Gastrocnemius medialis (tissue), 4 donors: ENCODE measurements around the gene DDX3X.
A peak's percentile ranks its signal among the peaks of the same experiment; 100 is the strongest.

Source experiments
- POLR2A ChIP-seq, 2 donors: fragments of 450-650 bp; IDR thresholded peaks; one replicate each; pipeline ENCODE4 v1.6.1; 2017; ENCODE audit warnings: antibody characterized with exemption in 2 of 2, mild to moderate bottlenecking in 2 of 2, moderate library complexity in 2 of 2
- TF ChIP-seq, protein P1 (sequence below), 5 experiments: fragments of 450-650 bp in 3 of 5; fragments of 200-600 bp in 2 of 5; sonication (generic) in 2 of 5; IDR thresholded peaks in 4 of 5; conservative IDR thresholded peaks in 1 of 5; 1 replicate in 4 of 5; 2 replicates in 1 of 5; pipeline ENCODE4 v1.5.1; 2016 to 2019; ENCODE audit warnings: antibody characterized with exemption in 5 of 5, mild to moderate bottlenecking in 3 of 5, moderate library complexity in 3 of 5

DNA sequence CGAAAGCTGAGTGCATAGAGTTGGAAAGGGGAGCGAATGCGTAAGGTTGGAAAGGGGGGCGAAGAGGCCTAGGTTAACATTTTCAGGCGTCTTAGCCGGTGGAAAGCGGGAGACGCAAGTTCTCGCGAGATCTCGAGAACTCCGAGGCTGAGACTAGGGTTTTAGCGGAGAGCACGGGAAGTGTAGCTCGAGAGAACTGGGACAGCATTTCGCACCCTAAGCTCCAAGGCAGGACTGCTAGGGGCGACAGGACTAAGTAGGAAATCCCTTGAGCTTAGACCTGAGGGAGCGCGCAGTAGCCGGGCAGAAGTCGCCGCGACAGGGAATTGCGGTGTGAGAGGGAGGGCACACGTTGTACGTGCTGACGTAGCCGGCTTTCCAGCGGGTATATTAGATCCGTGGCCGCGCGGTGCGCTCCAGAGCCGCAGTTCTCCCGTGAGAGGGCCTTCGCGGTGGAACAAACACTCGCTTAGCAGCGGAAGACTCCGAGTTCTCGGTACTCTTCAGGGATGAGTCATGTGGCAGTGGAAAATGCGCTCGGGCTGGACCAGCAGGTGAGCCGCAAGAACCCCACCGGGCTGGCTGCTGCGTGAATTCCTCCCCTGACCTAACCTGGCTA lies at the start of gene DDX3X:
- TF ChIP-seq, protein P1, sequence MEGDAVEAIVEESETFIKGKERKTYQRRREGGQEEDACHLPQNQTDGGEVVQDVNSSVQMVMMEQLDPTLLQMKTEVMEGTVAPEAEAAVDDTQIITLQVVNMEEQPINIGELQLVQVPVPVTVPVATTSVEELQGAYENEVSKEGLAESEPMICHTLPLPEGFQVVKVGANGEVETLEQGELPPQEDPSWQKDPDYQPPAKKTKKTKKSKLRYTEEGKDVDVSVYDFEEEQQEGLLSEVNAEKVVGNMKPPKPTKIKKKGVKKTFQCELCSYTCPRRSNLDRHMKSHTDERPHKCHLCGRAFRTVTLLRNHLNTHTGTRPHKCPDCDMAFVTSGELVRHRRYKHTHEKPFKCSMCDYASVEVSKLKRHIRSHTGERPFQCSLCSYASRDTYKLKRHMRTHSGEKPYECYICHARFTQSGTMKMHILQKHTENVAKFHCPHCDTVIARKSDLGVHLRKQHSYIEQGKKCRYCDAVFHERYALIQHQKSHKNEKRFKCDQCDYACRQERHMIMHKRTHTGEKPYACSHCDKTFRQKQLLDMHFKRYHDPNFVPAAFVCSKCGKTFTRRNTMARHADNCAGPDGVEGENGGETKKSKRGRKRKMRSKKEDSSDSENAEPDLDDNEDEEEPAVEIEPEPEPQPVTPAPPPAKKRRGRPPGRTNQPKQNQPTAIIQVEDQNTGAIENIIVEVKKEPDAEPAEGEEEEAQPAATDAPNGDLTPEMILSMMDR (IDR thresholded peaks at IDR 0.05 in 4 of 5, conservative IDR thresholded peaks at IDR 0.05 in 1 of 5): peak in 4 of 5 experiments; percentile 5 to 51 (median 42)
- TF ChIP-seq POLR2A (IDR thresholded peaks at IDR 0.05): peak; percentile 99
